Measurements from ENCODE around the gene DYSF.

GRCh38 chr2:71513096-71513495 lies 59.7 kb downstream of the DYSF start:
- TF ChIP-seq CTCF (conservative IDR thresholded peaks at IDR 0.05; ENCODE audit: low read length) = no peak
- TF ChIP-seq EZH2phosphoT487 (IDR thresholded peaks at IDR 0.05; ENCODE audit: borderline replicate concordance) = no peak
